SK-N-SH (cell line): ENCODE results near the gene IL1RL2.

Experiments used
- FOXM1 ChIP-seq: IDR thresholded peaks from 2 replicates; pipeline ENCODE4 v1.4.0; 2012; ENCODE audit warnings: low read depth, mild to moderate bottlenecking
- TF ChIP-seq, protein P1 (sequence below): IDR thresholded peaks from 2 replicates; pipeline ENCODE4 v1.4.0; 2012; ENCODE audit warnings: low read depth, borderline replicate concordance
- TF ChIP-seq, protein P2 (sequence below): fragments of 200-600 bp; sonication (generic); IDR thresholded peaks from 2 replicates; pipeline ENCODE4 v1.6.1; 2017; ENCODE audit warnings: antibody characterized with exemption, mild to moderate bottlenecking, moderate library complexity

DNA sequence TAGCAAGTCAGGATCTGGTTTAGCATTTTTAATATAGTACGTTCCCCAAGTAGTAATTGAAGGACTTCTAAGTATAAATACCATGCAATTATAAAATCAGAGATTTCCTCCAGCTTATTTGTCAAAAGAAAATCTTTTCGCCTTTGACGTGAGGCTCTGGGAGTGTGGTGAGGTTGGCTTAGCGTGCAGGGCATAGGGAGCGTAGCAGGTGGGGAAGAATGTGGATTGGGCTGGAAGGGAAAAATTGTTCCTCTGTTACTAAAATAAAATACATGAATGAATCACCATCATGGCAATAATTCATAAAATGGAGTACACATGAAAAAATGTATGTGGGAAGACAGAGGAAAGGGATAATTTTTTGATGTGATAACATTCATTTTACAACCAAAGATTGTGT is 5.4 kb upstream of the IL1RL2 start:
- no peak for TF ChIP-seq FOXM1
- TF ChIP-seq, protein P1, sequence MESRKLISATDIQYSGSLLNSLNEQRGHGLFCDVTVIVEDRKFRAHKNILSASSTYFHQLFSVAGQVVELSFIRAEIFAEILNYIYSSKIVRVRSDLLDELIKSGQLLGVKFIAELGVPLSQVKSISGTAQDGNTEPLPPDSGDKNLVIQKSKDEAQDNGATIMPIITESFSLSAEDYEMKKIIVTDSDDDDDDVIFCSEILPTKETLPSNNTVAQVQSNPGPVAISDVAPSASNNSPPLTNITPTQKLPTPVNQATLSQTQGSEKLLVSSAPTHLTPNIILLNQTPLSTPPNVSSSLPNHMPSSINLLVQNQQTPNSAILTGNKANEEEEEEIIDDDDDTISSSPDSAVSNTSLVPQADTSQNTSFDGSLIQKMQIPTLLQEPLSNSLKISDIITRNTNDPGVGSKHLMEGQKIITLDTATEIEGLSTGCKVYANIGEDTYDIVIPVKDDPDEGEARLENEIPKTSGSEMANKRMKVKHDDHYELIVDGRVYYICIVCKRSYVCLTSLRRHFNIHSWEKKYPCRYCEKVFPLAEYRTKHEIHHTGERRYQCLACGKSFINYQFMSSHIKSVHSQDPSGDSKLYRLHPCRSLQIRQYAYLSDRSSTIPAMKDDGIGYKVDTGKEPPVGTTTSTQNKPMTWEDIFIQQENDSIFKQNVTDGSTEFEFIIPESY = no peak
- TF ChIP-seq, protein P2, sequence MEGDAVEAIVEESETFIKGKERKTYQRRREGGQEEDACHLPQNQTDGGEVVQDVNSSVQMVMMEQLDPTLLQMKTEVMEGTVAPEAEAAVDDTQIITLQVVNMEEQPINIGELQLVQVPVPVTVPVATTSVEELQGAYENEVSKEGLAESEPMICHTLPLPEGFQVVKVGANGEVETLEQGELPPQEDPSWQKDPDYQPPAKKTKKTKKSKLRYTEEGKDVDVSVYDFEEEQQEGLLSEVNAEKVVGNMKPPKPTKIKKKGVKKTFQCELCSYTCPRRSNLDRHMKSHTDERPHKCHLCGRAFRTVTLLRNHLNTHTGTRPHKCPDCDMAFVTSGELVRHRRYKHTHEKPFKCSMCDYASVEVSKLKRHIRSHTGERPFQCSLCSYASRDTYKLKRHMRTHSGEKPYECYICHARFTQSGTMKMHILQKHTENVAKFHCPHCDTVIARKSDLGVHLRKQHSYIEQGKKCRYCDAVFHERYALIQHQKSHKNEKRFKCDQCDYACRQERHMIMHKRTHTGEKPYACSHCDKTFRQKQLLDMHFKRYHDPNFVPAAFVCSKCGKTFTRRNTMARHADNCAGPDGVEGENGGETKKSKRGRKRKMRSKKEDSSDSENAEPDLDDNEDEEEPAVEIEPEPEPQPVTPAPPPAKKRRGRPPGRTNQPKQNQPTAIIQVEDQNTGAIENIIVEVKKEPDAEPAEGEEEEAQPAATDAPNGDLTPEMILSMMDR = no peak
